ENCODE results near the gene SMG1.
"Not testable (repeated sequence)": the region's sequence is repeated elsewhere in the genome, so short reads cannot be mapped to it uniquely, and the experiment has no call there.

The SMG1 gene

GRCh38 chr16:18796377-18796776, 129.8 kb downstream of the SMG1 start:
- DNase-seq = no peak

DNA sequence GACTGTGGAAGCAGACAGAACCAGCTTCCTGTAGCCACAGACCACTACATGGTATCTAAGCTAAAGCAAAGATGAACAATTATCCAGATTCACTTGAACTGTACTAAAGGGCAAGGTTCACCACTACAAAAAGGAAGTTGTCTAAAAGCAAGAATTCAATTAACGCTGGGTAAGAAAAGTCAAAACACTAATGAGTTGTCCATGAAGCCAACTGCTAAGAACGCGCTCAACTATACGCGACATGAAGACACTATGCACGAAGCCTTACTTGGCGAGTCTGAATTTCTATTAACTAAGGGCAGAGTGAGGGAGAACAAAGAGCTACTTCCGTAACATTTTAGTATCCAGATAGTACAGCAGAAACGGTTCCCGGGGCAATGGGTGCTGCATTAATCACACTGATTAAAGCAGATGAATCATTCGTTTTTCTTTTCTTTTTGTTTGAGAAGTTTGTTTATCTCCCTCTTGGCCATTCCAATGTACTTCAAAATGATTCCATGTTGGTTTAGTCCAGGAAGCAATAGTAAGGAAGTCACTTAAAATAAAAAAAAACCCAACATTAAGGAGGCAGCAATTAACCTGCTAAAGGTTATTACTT, 133.3 kb downstream of the SMG1 start:
- DNase-seq = no peak

GRCh38 chr16:18789850-18790706, 136.1 kb downstream of the SMG1 start, which contains the start of gene RPS15A:
Gene RPS15A (minus strand): TSS chr16:18790334. CDS start chr16:18789113, 1,221 bp downstream.
- peak; percentile 96 for DNase-seq

- no peak for DNase-seq
Observed at GRCh38 chr16:18789515-18789849, 136.7 kb downstream of the SMG1 start.

GRCh38 chr16:18788828-18789514, 137.2 kb downstream of the SMG1 start:
- peak; percentile 30 for DNase-seq

DNA sequence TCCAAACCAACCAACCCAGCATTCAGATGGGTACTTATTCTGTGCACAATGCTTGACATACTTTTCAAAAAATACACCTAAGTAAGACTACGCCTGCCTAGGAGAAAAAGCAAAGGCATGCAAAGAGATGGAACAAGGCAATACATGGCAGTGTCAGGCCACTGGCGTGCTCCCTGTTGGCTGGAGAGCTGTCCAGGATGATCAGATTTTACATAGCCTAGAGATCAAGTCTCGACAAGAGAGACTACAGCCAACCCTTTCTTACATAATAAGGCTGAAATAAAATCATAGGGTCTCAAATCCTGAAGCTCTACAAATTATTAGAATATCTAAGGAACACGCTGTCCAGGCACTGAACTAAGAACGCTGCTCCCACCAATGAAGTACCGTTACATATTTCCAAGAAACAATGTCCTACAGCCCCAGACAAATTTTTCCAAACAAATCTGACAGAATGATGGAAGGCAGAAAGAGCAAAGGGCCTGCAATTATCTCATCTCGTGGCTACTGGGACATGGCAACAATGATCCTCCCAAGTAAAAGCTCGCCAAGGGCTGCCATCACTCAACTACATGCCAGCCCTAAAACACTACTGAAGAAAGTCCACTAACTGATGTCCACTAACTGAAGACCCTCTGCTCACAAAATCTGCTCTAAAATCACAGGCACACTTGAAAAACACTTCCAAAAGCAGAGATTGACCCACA, 141.1 kb downstream of the SMG1 start:
- no peak for DNase-seq

DNA sequence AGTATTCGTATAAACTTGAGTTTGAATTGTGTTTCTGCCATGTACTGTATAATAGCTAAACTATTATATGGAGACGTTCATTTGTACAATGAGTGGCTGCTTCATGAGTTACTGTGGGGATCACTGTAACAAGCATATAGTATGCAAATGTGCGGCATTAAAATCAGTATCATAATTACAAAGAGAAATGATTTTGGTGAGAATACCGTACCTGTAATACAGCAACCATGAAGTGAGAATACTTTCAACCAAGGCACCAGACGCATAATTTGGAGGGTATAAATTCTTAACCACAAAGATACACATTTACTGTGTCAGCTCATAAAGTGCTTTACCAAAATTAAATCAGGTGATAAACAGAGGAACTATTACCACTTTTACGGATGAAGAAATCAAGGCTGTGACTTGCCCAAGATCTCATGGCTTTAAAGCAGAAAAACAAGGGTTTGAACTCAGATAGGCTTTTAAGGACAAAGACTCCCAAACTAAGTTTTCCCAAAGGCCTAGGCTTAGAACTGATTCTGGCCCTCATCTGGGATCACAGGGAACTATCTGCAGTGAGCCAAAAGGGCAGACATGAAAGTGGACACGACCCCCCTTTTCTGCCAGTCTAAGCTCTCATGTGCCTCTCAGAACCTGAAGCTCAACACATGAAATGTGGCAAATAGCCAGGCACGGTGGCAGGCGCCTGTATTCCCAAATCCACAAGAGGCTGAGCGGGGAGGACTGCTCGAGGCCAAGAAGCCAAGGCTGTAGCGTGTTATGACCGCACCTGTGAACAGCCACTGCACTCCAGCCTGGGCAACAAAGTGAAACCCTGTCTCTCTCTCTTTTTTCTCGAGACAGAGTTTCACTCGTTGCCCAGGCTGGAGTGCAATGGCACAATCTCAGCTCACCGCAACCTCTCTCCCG, 142.5 kb downstream of the SMG1 start:
- no peak for DNase-seq

DNA sequence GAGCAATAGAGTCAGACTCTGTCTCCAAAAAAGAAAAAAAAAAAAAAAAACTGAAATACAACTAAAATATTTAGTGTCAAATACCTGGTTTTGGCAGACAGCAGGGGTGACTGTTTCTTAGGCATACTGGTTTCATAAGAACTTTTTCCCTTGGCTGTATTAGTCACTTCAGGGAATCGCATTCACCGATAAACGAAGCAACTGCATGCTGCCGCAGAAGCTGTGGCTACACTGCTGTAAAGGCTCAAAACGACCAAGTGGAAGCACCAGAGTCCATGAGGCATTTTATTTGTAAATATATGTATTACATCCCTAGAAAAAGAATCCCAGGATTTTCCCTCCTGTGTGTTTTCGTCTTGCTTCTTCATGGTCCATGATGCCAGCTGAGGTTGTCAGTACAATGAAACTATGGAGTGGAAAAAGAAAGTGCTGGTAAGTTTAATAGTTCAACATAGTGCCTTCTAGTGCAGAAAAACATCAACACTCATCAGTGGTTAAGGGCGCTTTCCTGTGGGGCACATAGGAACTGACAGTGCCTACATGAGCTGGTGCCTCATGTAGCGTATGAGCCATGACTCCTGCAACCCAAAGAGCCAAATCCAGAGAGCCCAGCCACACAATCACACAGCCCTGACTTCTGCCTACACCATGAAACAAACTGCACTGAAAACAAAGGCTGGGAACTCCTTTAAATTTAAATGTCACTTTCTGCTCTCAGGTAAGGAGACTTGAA, 143.3 kb downstream of the SMG1 start:
- DNase-seq = peak; percentile 27

GRCh38 chr16:18781232-18781631, 145.0 kb downstream of the SMG1 start:
- DNase-seq = not testable (repeated sequence)

- not testable (repeated sequence) for DNase-seq
Observed at GRCh38 chr16:18780460-18781026, 145.7 kb downstream of the SMG1 start.

GRCh38 chr16:18777664-18778063, 148.5 kb downstream of the SMG1 start:
- not testable (repeated sequence) for DNase-seq

DNA sequence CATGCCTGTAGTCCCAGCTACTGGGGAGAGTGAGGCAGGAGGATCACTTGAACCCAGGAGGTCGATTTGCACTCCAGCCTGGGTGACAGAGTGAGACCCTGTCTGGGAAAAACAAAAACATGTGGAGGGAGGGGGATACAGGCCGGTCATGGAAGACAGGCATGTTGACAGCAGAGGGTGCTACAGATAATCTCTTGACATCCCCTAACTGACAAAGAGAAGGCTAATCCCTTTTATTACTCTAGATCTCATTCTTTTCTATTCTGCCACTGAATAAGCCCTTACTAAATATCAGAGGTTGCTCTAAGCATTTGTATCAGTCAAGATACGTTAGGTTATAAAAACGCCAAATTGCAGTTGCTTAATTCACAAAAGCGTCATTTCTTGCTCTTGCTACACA, 149.9 kb downstream of the SMG1 start:
- DNase-seq = not testable (repeated sequence)

DNA sequence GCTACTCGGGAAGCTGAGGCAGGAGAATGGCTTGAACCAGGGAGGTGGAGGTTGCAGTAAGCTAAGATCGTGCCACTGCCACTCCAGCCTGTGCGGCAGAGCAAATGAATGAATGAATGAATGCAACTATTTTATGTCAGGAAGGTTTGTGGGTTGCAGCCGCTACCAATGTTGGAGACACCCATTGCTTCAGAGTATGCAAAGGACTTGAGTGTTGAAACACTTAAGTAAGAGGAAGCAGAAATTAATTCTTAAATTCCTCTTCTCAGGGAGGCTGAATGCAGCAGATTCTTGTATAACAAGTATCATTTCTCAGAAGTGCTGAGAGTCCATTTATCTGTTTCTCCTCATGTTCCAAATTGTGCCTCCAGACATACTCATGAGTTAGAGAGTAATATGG, 151.6 kb downstream of the SMG1 start:
- not testable (repeated sequence) for DNase-seq

DNA sequence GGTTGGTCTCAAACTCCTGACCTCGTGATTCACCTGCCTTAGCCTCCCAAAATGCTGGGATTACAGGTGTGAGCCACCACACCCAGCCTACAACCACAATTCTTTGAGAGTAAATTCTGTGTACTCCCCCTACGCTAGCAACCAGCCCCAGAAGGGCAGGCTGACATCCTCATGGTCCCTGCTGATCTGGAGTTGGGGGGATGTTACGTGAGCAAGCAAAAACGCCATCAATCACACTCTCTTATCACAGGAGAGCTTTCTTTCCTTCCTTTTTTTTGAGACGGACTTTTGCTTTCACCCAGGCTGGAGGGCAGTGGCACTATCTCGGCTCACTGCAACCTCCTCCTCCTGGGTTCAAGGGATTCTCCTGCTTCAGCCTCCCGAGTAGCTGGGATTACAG, 154.0 kb downstream of the SMG1 start:
- DNase-seq = not testable (repeated sequence)

DNA sequence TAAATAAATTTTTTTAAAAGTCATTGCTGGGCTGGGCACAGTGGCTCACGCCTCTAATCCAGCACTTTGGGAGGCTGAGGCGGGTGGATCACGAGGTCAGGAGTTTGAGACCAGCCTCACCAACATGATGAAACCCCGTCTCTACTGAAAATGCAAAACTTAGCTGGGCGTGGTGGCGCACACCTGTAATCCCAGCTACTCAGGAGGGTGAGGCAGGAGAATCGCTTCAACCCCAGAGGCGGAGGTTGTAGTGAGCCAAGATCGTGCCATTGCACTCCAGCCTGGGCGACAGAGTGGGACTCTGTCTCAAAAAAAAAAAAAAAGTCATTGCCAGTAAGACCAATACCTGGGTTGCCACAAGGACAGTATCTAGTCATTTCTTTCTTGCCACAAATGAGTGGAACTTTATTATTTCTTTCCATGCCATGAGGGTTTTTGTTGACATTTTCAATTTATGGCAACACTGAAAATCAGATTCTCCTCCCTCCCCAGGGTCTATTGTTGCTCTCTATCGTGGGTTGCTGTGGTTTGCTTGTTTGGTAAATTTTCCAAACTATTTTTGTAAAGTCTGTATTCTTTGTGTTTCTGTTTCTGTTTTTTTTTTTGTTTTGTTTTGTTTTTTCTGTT, 155.8 kb downstream of the SMG1 start:
- DNase-seq = not testable (repeated sequence)

DNA sequence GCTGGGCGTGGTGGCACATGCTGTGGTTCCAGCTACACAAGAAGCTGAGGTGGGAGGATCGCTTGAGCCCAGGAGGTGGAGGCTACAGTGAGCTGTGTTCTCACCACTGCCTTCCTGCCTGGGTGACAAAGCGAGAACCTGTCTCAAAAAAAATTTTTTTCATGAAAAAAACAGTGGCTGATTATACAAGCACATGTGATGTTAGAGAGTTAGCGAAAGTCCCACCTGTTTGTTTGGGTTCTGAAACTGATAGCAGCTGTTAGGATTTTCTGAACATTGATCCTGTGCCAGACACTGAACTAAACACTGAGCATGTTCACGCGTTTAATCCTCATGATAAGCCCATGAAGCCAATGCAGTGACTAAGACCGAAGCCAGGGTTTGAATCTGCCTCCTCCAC, 159.0 kb downstream of the SMG1 start:
- DNase-seq = peak; percentile 64

DNA sequence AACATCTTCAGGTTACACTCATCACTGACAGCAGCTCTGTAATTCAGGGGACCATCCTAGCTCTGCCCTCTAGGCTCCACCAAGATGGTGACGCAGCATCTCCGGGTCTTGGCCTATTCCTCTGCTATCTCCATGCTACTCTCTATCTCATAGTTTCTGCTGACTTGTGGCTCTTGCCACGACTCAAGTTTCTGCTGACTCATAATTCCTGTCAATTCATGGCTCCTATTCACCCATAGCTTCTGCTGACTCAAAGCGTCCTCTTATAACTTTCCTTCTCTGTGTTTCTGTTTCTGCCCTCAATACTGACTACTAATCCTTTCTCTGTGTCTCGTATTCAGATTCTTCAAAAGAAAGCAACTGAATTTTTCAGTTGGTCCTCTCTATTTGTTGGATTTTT, 163.5 kb downstream of the SMG1 start:
- DNase-seq = not testable (repeated sequence)

- peak; percentile 78 for DNase-seq
Observed at GRCh38 chr16:18759598-18760520, 166.3 kb downstream of the SMG1 start.

DNA sequence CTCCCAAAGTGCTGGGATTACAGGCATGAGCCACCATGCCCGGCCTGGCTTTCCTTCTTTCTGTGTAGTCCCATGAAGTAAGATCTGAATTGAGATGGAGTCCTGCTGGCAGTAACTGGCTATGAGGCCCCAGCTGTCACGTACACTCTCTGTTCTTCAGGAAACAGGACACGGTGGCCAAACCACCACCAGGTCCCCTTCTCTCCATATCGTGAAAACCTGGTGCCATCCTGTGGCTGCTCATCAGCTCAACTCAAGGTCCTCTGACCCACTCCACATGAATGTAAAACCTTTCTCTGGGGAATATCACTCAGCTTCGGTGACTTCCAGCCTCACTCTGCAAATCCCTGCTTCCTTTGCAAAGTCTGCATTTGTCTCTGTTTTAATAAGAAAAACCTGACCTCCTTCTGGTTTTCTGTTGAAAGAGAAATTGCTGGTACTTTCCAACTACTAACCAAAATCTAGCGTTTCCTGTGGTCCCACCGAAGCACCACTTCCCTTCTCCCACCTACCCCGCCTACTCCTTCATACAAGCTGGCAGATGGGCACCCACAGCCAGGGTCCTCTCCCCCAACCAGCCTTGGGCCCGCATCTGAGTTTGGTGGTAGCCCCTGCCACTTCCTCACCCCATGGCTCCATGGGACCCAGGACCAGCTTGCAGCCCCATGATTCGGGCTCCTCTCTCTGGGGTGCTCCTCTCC, 168.1 kb downstream of the SMG1 start:
- not testable (repeated sequence) for DNase-seq
